ENCODE measurements around the gene SSR3.

DNA sequence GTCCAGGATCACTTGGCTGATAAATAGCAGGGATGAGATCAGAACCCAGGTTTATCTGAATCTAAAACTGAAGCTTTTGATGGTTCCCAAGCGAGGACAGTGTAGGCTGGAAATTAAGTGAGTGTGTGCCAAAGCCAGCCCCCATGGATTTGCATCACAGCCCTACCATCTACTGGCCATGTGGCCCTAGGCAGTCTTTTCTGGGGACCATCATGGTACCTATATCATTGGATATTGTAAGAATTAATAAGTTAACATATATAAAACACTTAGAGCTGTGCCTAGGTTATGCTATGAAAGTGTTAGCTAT, 32.8 kb upstream of the SSR3 start:
- TF ChIP-seq, protein P1, sequence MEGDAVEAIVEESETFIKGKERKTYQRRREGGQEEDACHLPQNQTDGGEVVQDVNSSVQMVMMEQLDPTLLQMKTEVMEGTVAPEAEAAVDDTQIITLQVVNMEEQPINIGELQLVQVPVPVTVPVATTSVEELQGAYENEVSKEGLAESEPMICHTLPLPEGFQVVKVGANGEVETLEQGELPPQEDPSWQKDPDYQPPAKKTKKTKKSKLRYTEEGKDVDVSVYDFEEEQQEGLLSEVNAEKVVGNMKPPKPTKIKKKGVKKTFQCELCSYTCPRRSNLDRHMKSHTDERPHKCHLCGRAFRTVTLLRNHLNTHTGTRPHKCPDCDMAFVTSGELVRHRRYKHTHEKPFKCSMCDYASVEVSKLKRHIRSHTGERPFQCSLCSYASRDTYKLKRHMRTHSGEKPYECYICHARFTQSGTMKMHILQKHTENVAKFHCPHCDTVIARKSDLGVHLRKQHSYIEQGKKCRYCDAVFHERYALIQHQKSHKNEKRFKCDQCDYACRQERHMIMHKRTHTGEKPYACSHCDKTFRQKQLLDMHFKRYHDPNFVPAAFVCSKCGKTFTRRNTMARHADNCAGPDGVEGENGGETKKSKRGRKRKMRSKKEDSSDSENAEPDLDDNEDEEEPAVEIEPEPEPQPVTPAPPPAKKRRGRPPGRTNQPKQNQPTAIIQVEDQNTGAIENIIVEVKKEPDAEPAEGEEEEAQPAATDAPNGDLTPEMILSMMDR (IDR thresholded peaks at IDR 0.05): no peak
- TF ChIP-seq POLR2A (IDR thresholded peaks at IDR 0.05): no peak

Data from esophagus squamous epithelium (tissue), 4 donors.